GM12892 (cell line): ENCODE measurements around the gene SEC14L2.

Source experiments
- POLR2A ChIP-seq: IDR thresholded peaks from 2 replicates; pipeline ENCODE4 v1.6.1; 2011; ENCODE audit warnings: low read depth, low read length, control low read depth
- POLR2AphosphoS5 ChIP-seq: IDR thresholded peaks from 2 replicates; pipeline ENCODE4 v1.6.1; 2011; ENCODE audit warnings: low read depth, low read length, control low read depth
- TAF1 ChIP-seq: IDR thresholded peaks from 2 replicates; pipeline ENCODE4 v1.6.1; 2011; ENCODE audit warnings: low read depth, mild to moderate bottlenecking, control low read depth, low read length, borderline replicate concordance

- TF ChIP-seq POLR2A, result no peak
- TF ChIP-seq POLR2AphosphoS5, result no peak
- TF ChIP-seq TAF1, result no peak
Measured at GRCh38 chr22:30439226-30439625, 42.4 kb downstream of the SEC14L2 start.
